ENCODE measurements around the gene PRPF18. TPM values are rescaled to one million over a fixed set of nuclear protein-coding genes. Genes with fewer than 3 reads are reported as not detected.

The PRPF18 gene
- total RNA-seq, 1 donor from 2014 or later, result 23.7 TPM

DNA sequence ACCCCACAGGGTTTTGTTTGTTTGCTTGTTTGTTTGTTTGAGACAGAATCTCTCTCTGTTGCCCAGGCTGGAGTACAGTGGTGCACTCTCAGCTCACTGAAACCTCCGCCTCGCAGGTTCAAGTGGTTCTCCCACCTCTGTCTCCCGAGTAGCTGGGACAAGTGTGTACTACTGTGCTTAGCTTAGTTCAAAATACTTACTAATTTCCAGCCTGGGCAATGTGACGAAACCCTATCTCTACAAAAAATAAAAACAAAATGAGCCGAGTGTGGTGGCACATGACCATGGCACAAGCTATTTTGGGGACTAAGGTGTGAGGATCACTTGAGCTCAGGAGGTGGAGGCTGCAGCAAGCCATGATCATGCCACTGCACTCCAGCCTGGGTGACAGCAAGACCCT lies 15.2 kb upstream of the PRPF18 start:
- Histone ChIP-seq H3K36me3 (no peaks in the 10 kb centered on the region), H3K27ac (no peak overlapping the region), H3K27me3 (no peaks in the 10 kb centered on the region), H3K9me3 (no peaks in the 10 kb centered on the region), H3K4me1 (no peaks in the 10 kb centered on the region), H3K4me3 (no peak overlapping the region)
- no peak for DNase-seq
- TF ChIP-seq, protein P1, sequence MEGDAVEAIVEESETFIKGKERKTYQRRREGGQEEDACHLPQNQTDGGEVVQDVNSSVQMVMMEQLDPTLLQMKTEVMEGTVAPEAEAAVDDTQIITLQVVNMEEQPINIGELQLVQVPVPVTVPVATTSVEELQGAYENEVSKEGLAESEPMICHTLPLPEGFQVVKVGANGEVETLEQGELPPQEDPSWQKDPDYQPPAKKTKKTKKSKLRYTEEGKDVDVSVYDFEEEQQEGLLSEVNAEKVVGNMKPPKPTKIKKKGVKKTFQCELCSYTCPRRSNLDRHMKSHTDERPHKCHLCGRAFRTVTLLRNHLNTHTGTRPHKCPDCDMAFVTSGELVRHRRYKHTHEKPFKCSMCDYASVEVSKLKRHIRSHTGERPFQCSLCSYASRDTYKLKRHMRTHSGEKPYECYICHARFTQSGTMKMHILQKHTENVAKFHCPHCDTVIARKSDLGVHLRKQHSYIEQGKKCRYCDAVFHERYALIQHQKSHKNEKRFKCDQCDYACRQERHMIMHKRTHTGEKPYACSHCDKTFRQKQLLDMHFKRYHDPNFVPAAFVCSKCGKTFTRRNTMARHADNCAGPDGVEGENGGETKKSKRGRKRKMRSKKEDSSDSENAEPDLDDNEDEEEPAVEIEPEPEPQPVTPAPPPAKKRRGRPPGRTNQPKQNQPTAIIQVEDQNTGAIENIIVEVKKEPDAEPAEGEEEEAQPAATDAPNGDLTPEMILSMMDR (IDR thresholded peaks at IDR 0.05), result no peak
- no peak for ATAC-seq
- intact Hi-C loops (cut with DNase I), result no loop called here

DNA sequence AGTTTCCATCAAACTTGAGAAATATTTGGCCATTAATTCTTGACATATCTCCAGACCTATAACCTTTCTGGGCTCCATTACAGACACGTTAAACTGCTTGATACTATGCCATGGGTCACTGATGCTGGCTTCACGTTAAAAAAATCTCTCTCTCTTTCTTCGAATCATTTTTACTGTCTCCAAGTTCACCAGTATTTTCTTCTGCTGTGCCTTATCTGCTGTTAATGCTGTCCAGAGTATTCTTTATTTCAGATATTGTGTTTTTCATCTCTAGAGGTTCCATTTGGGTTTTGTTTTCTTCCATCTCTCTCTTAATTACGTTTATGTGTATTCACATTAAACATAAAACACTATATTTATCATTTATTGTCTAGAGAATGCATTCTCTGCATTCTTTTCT lies 12.8 kb upstream of the PRPF18 start:
- no peak overlapping the region for H3K4me3 ChIP-seq
- no peaks in the 10 kb centered on the region for H3K9me3 ChIP-seq
- TF ChIP-seq, protein P1 (IDR thresholded peaks at IDR 0.05), result no peak
- intact Hi-C loops (cut with DNase I), result no loop called here
- ATAC-seq (no peak), DNase-seq (no peak)
- no peaks in the 10 kb centered on the region for H3K36me3 ChIP-seq
- no peaks in the 10 kb centered on the region for H3K27me3 ChIP-seq
- H3K27ac ChIP-seq, result no peak overlapping the region
- no peaks in the 10 kb centered on the region for H3K4me1 ChIP-seq

DNA sequence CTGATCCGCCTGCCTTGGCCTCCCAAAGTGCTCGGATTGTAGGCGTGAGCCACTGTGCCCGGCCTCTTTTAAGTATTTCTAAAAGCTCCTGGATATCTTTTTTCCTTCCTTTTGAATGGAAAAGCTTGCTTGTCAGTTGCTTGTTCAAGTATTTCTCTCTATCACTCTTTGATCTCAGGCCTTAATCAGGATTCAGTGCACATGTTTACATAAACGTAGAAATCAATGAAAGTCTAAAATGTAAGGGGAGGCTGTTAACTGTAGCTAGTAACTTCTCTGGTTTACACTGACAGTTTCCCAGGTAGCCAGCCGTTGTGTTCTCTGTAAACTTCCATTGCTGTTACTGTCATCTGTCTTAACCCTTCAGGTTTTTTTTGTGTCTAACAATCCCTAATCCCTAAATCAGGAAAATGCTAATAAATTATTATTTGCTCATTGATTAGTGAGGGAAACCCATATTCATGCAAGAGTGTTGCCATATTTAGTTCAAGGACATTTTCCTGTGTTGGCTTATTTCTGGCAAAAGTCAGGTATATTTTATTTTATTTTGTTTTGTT lies 1.5 kb upstream of the PRPF18 start:
- Histone ChIP-seq H3K27me3 (peaks cover 17% of the 10 kb centered on the region), H3K4me3 (no peak overlapping the region), H3K36me3 (no peaks in the 10 kb centered on the region), H3K4me1 (peaks cover 14% of the 10 kb centered on the region), H3K9me3 (no peaks in the 10 kb centered on the region), H3K27ac (no peak overlapping the region)
- intact Hi-C loops (cut with DNase I), result no loop called here
- ATAC-seq (no peak), DNase-seq (no peak)
- TF ChIP-seq, protein P1 (IDR thresholded peaks at IDR 0.05), result no peak

DNA sequence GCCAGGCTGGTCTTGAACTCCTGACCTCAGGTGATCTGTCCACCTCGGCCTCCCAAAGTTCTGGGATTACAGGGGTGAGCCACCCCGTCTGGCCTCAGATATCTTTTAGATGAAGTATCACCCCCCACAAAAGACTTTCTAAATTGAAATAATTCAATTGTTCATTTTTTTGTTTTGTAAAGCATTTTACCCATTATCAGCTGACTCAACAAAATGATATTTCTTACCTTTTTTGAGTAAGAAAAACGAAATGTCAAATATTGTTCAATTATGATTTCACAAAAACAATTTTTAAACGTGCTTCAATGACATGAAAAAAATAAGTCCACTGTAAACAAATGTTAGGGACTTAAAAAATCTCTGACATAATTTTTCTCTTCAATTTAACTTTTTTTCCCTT lies 822 bp upstream of the PRPF18 start:
- no peak overlapping the region for H3K27ac ChIP-seq
- H3K36me3 ChIP-seq, result no peaks in the 10 kb centered on the region
- ATAC-seq (no peak), DNase-seq (no peak)
- peaks cover 12% of the 10 kb centered on the region for H3K27me3 ChIP-seq
- peaks cover 14% of the 10 kb centered on the region for H3K4me1 ChIP-seq
- TF ChIP-seq, protein P1 (IDR thresholded peaks at IDR 0.05), result no peak
- intact Hi-C loops (cut with DNase I), result no loop called here
- H3K9me3 ChIP-seq, result no peaks in the 10 kb centered on the region
- H3K4me3 ChIP-seq, result no peak overlapping the region

DNA sequence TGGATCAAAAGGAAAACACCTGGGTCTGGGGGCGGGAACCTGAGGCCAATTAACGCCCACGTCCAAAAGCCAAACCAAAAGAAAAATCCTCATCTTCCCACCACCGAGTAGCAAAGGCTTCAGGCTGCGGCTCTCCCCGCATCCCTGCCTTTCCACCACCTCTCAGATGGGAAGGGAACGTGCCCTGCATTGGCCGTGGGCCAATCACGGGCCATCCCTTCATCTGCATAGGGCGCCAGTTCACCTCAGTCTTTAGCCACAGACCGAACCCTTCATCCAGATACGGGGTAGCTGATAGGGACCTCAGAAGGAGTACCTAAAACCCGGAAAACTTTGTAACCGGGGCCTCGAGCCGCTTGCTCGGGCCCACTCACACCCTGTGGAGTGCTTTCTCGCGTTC lies 626 bp downstream of the PRPF18 start:
- no peaks in the 10 kb centered on the region for H3K9me3 ChIP-seq
- peaks cover 5% of the 10 kb centered on the region for H3K36me3 ChIP-seq
- intact Hi-C loops (cut with DNase I), result no loop called here
- H3K27me3 ChIP-seq, result peaks cover 6% of the 10 kb centered on the region
- peak overlapping the region; percentile 58 for H3K27ac ChIP-seq
- TF ChIP-seq, protein P1 (IDR thresholded peaks at IDR 0.05), result no peak
- ATAC-seq (no peak), DNase-seq (no peak)
- peaks cover 14% of the 10 kb centered on the region for H3K4me1 ChIP-seq
- peak overlapping the region; percentile 95 for H3K4me3 ChIP-seq

DNA sequence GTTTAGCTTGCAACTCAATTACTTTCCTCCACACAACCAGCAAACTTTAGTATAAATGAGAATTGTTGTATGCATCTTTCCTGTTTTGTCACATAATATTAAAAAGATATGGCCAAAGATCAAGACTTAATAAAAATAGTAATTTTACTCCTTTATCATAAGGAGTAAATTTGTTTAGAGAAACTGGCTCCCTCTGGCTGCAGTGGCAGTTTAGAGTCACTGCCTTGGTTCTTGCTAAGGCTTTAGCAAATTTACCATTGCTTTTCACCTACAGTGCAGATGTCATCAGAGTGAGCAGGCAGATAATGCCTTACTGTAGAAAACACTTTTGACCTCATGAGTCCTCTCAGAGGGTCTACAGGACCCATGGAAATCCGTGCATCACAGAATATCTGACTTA lies 2.6 kb downstream of the PRPF18 start:
- TF ChIP-seq, protein P1 (IDR thresholded peaks at IDR 0.05), result no peak
- intact Hi-C loops (cut with DNase I), result no loop called here
- Histone ChIP-seq H3K36me3 (peaks cover 14% of the 10 kb centered on the region), H3K4me1 (peaks cover 14% of the 10 kb centered on the region), H3K4me3 (no peak overlapping the region), H3K27me3 (peaks cover 6% of the 10 kb centered on the region), H3K27ac (no peak overlapping the region), H3K9me3 (no peaks in the 10 kb centered on the region)
- DNase-seq (no peak), ATAC-seq (no peak)

Measured in upper lobe of right lung (tissue), 1 donor.